Mucosa of descending colon (tissue), 3 donors: ENCODE measurements around the gene CORO2A. TPM values are rescaled to one million over a fixed set of nuclear protein-coding genes. Genes with fewer than 3 reads are reported as not detected.

Experiments used
- ATAC-seq: fragments of 200-7000 bp; cut with Tn5 transposase; one replicate; pipeline ENCODE4 v1.9.1; 2020; ENCODE audit warnings: mild to moderate bottlenecking, moderate library complexity
- DNase-seq, 3 donors: peaks; one replicate each; pipeline ENCODE4 v3.0.0-alpha.2; 2020
- H3K36me3 ChIP-seq: fragments of 200-600 bp; one replicate; pipeline ENCODE4 v1.8.0; 2021; ENCODE audit warnings: low read depth, mild to moderate bottlenecking
- H3K4me1 ChIP-seq: fragments of 200-600 bp; one replicate; pipeline ENCODE4 v1.8.0; 2021; ENCODE audit warnings: low read depth, mild to moderate bottlenecking
- H3K4me3 ChIP-seq: fragments of 200-600 bp; one replicate; pipeline ENCODE4 v1.8.0; 2021; ENCODE audit warnings: mild to moderate bottlenecking
- H3K9me3 ChIP-seq: fragments of 200-600 bp; one replicate; pipeline ENCODE4 v1.8.0; 2021; ENCODE audit warnings: mild to moderate bottlenecking
- CTCF ChIP-seq: fragments of 200-600 bp; IDR thresholded peaks from one replicate; pipeline ENCODE4 v1.8.0; 2022; ENCODE audit warnings: antibody characterized with exemption, mild to moderate bottlenecking
- intact Hi-C, 2 donors: fragments of 100-400 bp; cut with DNase I in 1 of 2; cut with micrococcal nuclease in 1 of 2; formaldehyde crosslinking; loops; one replicate each; pipeline versions ENCODE4 v1.11.0 to v1.11.1; 2022; cut with DNase I, micrococcal nuclease
- microRNA-seq: library from miRNA; unstranded; fragments of <30 nt; microRNA quantifications from one replicate; pipeline ENCODE4, GENCODE V29; 2019
- total RNA-seq, 3 donors: library from RNA; stranded (reverse); fragmentation: NEBNext Ultra II Directional in 2 of 3; extraction: Animal tissue kit (Norgen Biotek cat#: 25700) in 2 of 3; gene quantifications; one replicate each; pipeline versions ENCODE4 v1.2.1 to v1.2.4, GENCODE V29; 2021 to 2023
- donor health status: DM: no; HTN: no; CAD: no; lungs with moderate emphysema.
- donor health status: DM: no; HTN: no; CAD: no.
- donor health status: DM: no; HTN: yes; CAD: no.

CORO2A gene
- total RNA-seq, 3 donors from 2014 or later: 25.8 to 56.1 (median 45.0) TPM

GRCh38 chr9:98074115-98074990, 118.1 kb downstream of the CORO2A start:
- Histone ChIP-seq H3K9me3 (no peaks in the 10 kb centered on the region), H3K4me1 (peaks cover 47% of the 10 kb centered on the region), H3K4me3 (no peak overlapping the region), H3K36me3 (no peaks in the 10 kb centered on the region)
- peak in 2 of 3 donors; percentile 77 to 84 for DNase-seq
- TF ChIP-seq CTCF: peak; percentile 93
- intact Hi-C loops: loop anchor here in 1 of 2 donors (10.0 kb wide), 1 partner anchor 180 kb away; the partner anchor contains the start of gene TBC1D2
- peak; percentile 42 for ATAC-seq

- TF ChIP-seq CTCF: no peak
- peak; percentile 79 to 85 (median 83) for DNase-seq
- Histone ChIP-seq H3K4me1 (peaks cover 53% of the 10 kb centered on the region), H3K4me3 (no peak overlapping the region), H3K9me3 (no peaks in the 10 kb centered on the region), H3K36me3 (no peaks in the 10 kb centered on the region)
- intact Hi-C loops: loop anchor here in 1 of 2 donors (10.0 kb wide), 1 partner anchor 183 kb away; the partner anchor contains the start of gene TBC1D2
- peak; percentile 69 for ATAC-seq
Measured at GRCh38 chr9:98071737-98072136, 120.7 kb downstream of the CORO2A start.

Small RNA genes lying within 50 kb of the gene (microRNA-seq; reads per million reads assigned to microRNA genes)
- gene MIR6854: not detected

Other genes starting within 250 kb of the CORO2A start
- gene ANP32B, start 209.3 kb downstream of the CORO2A start, total RNA-seq: 100 to 1,000 TPM; 121 to 129 (median 125) TPM
- gene NANS, start 135.9 kb downstream of the CORO2A start, total RNA-seq: 100 to 1,000 TPM; 119 to 342 (median 206) TPM
- gene TRIM14, start 73.4 kb downstream of the CORO2A start, total RNA-seq: 10 to 100 TPM; 44.9 to 67.2 (median 55.6) TPM
- gene TBC1D2, start 63.0 kb upstream of the CORO2A start, total RNA-seq: 10 to 100 TPM; 19.5 to 33.5 (median 26.9) TPM